ENCODE measurements around the gene ARHGAP10. TPM values are rescaled to one million over a fixed set of nuclear protein-coding genes. Genes with fewer than 3 reads are reported as not detected.

The ARHGAP10 gene
- total and polyA plus RNA-seq, 10 of the 15 experiments (the other 5 are each of a cell fraction or from before 2014, with no cell fraction given), result 1.3 to 25.8 (median 17.2) TPM

DNA sequence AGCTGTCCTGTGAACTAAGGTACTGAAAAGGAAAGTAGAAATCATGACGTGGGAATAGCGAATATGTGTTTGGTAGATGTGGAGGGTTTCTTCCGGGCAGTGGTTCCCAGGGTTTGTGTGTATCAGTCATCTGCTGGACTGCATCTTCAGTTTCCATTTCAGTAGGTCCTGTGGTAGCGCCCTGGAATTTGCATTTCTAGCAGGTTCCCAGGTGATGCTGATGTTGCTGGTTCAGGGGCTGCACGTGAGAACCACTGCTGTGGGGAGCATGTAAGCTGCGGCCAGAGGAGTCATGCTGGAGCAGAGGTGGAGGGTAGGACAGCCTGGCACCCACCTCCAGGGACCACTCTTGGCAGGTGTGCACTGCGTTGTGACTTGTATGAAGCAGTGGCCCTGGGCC is 47.1 kb downstream of the ARHGAP10 start (continued):
- TF ChIP-seq, protein P1, sequence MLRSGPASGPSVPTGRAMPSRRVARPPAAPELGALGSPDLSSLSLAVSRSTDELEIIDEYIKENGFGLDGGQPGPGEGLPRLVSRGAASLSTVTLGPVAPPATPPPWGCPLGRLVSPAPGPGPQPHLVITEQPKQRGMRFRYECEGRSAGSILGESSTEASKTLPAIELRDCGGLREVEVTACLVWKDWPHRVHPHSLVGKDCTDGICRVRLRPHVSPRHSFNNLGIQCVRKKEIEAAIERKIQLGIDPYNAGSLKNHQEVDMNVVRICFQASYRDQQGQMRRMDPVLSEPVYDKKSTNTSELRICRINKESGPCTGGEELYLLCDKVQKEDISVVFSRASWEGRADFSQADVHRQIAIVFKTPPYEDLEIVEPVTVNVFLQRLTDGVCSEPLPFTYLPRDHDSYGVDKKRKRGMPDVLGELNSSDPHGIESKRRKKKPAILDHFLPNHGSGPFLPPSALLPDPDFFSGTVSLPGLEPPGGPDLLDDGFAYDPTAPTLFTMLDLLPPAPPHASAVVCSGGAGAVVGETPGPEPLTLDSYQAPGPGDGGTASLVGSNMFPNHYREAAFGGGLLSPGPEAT (IDR thresholded peaks at IDR 0.05; ENCODE audit: low read depth), result peak; percentile 39; the same call in 1 of the 2 replicates
- TF ChIP-seq ESRRA (IDR thresholded peaks at IDR 0.05; ENCODE audit: low read length) (no peak), NR2F1 (conservative IDR thresholded peaks at IDR 0.05) (no peak), CBFB (IDR thresholded peaks at IDR 0.05; ENCODE audit: low read depth) (0 out of 2 replicates have a peak, but pooled peaks have one; percentile 49), PRDM15 (CRISPR knock-in tag; IDR thresholded peaks at IDR 0.05) (no peak), FOS (IDR thresholded peaks at IDR 0.05; ENCODE audit: borderline replicate concordance, extremely low read depth, insufficient read length) (no peak), ZNF24 (IDR thresholded peaks at IDR 0.05) (no peak), GATAD2B (conservative IDR thresholded peaks at IDR 0.05; ENCODE audit: low read depth) (peak; percentile 61; the same call in 1 of the 2 replicates), EED (IDR thresholded peaks at IDR 0.05; ENCODE audit: low read depth) (peak; percentile 65), GABPA (IDR thresholded peaks at IDR 0.05; ENCODE audit: low read depth) (no peak), FOXK2 (IDR thresholded peaks at IDR 0.05) (no peak), USF2 (IDR thresholded peaks at IDR 0.05; ENCODE audit: borderline replicate concordance, low read depth, low read length) (no peak), JUND (IDR thresholded peaks at IDR 0.05; ENCODE audit: low read depth, low read length) (no peak), PAX8 (IDR thresholded peaks at IDR 0.05) (no peak), ZNF207 (IDR thresholded peaks at IDR 0.05; ENCODE audit: borderline replicate concordance) (no peak), NBN (IDR thresholded peaks at IDR 0.05) (0 out of 2 replicates have a peak, but pooled peaks have one; percentile 27), CEBPB (IDR thresholded peaks at IDR 0.05; ENCODE audit: borderline replicate concordance in 1 of 2, low read depth in 2 of 2, low read length in 2 of 2) (no peak), TCF12 (IDR thresholded peaks at IDR 0.05; ENCODE audit: low read depth, low read length) (peak; percentile 84), RUNX3 (IDR thresholded peaks at IDR 0.05; ENCODE audit: low read length) (peak; percentile 87), BACH1 (IDR thresholded peaks at IDR 0.05; ENCODE audit: borderline replicate concordance) (no peak), POU2F2 (IDR thresholded peaks at IDR 0.05; ENCODE audit: borderline replicate concordance, low read depth, low read length) (peak; percentile 98), SMC3 (IDR thresholded peaks at IDR 0.05; ENCODE audit: borderline replicate concordance, low read length) (no peak), CREM (IDR thresholded peaks at IDR 0.05; ENCODE audit: low read depth) (peak; percentile 72; the same call in 1 of the 2 replicates), YBX1 (IDR thresholded peaks at IDR 0.05) (no peak), TCF3 (IDR thresholded peaks at IDR 0.05; ENCODE audit: borderline replicate concordance, insufficient read depth, low read depth, low read length) (peak; percentile 36; the same call in 1 of the 2 replicates), STAT1 (conservative IDR thresholded peaks at IDR 0.05) (no peak), RAD21 (IDR thresholded peaks at IDR 0.05; ENCODE audit: insufficient read depth, low read depth, low read length) (peak; percentile 10; the same call in 1 of the 2 replicates), ZNF384 (IDR thresholded peaks at IDR 0.05; ENCODE audit: borderline replicate concordance, low read depth, low read length) (no peak), CHD2 (IDR thresholded peaks at IDR 0.05; ENCODE audit: borderline replicate concordance, low read depth, low read length) (no peak)

Measured in GM12878 (cell line).